ENCODE data around the gene FRMPD1.

GRCh38 chr9:37715991-37716505 lies 65.3 kb downstream of the FRMPD1 start:
- TF ChIP-seq GATA2 (IDR thresholded peaks at IDR 0.05; ENCODE audit: low read depth, low read length): no peak
- TF ChIP-seq GATA3 (IDR thresholded peaks at IDR 0.05; ENCODE audit: low read depth, low read length): no peak

Measured in SH-SY5Y (cell line).